GM18867 (cell line): Measurements from ENCODE around the gene LMX1A.

ENCODE experiments used
- ATAC-seq: cut with Tn5 transposase; IDR thresholded peaks from one replicate; pipeline ENCODE4 v1.9.1; 2021; ENCODE audit warnings: mild to moderate bottlenecking, moderate library complexity; ENCODE audit not compliant: unreplicated experiment

The LMX1A gene

GRCh38 chr1:165276314-165276713 is 80.2 kb downstream of the LMX1A start:
- no peak for ATAC-seq

- ATAC-seq: no peak
These were observed 91.2 kb downstream of the LMX1A start for GRCh38 chr1:165265196-165265838.

DNA sequence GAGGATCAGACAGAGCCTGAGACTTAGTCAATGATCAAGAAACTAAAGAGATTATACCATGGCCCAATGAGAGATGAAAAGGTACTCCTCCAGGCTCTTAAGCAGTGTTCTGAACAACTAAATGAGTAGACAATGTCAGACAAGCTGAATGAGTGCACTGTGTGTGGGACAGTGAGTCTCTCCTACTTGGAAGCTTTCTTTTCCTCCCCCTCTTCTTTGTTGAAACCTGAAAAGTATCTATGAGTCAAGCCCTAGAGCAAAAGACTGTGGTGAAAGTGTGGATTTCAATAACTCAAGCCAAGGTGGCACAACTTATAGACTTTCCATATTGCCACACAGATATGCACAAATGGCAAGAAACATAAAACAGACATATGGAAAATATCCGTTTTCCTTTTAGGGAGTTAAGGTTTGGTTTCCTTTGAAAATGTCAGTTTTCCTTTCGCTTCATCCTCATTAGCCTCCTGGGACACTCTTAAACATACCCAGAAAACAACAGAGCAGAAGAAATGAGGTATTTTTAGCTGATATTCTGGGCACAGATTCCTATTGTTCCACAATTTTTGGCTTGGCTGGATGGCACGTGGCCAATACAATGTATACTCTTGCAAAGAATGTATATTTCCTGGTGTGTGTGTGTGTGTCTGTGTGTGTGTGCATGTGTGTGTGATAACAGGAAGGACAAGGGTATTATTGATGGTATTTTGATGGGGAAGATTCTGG is 96.6 kb downstream of the LMX1A start:
- ATAC-seq: no peak

GRCh38 chr1:165259236-165259635 is 97.3 kb downstream of the LMX1A start:
- ATAC-seq: no peak

- peak; percentile 84 for ATAC-seq
These were observed 98.5 kb downstream of the LMX1A start for GRCh38 chr1:165257969-165258459.

DNA sequence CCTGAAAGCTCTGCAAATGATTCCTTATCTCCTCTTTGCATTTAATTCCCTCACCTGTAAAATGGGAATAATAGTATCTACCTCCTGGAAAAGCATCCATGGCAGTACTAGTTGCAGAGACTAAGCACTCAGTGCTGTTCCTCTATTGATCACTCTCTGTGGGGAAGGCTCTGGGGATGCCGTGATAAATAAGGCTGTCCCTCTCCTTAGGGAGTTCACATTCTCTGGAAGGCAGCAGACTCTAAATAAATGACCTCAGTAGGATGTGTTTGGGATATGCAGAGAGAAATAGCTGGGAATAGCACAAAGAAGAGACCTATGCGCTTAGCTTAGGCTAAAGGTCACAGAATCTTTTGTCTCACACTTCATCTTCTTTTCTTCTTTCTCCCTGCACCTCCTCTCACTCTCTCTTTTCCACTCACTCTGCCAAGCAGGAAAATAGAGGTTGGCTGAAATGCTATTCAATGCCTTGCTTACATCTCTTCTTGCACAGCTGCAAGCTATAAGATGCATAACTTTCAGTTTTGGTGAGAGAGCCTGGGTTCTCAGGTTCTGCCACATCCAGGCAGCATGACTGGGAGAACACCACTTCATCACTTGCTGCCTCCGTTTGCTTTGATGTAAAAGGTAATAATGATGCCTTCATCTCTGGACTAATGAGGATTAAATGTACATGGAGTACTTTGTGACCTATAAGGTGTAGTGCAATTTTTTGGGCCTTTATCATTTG is 101.5 kb downstream of the LMX1A start:
- ATAC-seq: no peak

DNA sequence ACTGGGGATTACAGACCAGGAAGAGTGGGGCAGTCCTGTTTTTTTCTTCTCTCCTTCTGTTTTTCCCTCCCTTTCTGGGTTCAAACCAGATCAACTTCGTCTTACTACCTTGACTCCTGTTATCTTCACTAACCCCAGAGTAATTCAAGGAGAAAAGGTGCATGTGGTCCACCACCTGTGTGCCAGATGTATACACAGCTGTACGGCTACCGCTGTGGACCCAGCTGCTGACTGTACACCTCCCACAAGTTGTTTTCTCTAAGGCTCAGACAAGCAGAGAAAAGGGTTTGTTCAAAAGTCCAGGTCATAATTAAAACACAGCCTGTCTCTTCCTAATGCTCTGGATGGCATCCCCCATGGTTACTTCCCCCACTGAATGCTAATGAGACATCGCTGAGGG is 102.1 kb downstream of the LMX1A start:
- no peak for ATAC-seq

GRCh38 chr1:165253818-165254254 is 102.7 kb downstream of the LMX1A start:
- no peak for ATAC-seq

GRCh38 chr1:165248969-165249571 is 107.4 kb downstream of the LMX1A start:
- ATAC-seq: no peak

DNA sequence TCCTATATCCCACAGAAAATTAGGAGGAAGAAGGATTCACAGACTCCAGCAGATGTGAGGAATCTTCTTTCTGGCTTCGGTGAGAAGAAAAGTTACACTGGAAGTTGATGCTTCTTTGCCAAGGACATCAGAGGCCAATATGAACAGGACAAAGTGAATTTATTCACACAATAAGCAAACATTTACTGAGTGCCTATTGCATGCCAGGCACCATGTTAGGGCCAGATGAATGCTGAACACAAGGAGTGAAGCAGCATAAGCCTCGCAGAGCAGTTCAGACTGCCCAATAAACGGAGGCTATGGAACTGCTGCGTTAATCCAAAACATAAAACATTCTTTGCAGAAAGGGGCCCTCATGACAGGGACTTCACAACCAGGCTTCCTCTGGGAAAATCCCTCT is 114.6 kb downstream of the LMX1A start:
- no peak for ATAC-seq

DNA sequence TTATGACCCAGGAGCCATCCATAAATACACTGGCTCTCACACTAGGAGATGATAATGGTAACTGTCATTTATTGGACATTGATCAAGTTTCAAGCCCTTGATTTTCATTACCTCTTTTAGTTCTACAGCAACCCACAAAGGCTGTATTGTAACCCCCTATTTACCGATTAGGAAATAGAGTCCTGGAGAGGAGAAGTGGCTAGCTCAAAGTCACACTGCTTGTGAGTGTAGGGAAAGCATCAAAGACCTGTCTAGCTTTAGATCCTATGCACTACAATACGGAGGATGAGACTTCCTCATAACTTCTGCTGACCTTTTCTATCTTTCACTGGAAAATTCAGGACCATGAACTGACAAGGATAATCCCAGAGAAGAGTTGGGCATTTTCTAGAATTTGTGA is 115.2 kb downstream of the LMX1A start:
- no peak for ATAC-seq

DNA sequence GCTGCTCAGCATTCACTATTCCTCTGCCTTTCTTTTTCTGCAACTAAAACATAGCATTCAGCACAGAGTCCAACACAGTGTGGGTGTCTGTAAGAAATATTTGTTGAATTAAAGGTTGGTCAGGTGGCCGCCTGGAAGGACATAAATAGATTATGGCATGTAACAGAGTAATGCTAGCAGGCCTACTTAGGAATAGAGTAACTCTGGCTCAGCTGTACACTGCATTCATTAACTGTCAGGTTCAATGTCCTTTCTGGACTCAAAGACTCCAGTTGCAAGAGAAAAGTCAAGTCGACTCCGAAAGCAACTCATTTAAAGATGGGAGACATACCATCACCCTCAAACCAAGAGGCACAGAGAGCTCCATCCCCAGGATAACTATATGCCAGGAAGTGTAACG is 116.0 kb downstream of the LMX1A start:
- no peak for ATAC-seq

- ATAC-seq: no peak
These were observed 116.6 kb downstream of the LMX1A start for GRCh38 chr1:165239873-165240272.

DNA sequence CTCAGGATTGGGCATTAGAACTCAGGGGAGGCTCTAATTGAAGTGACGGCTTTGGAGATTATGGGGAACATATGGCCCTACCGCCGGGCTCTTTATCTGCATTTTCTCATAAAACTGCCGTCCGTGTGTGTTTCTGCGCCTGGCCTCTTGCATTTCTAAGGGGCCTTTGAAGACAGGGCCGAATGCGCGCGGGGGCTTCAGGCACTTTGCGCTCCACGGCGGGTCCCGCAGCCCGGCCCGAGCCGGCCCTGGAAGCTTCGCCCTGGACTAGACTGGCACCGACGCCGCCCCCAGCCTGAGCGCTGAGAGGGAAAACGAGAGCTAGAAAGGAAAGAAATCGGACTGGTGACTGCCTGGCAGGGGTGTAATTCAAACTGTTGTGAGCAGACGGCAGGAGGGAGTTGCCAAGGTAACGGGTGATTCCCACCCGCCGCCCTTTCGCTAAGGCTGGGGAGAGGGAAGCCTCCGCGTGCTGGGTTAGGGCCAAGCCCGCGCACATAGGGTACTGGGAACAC is 120.7 kb downstream of the LMX1A start:
- no peak for ATAC-seq

DNA sequence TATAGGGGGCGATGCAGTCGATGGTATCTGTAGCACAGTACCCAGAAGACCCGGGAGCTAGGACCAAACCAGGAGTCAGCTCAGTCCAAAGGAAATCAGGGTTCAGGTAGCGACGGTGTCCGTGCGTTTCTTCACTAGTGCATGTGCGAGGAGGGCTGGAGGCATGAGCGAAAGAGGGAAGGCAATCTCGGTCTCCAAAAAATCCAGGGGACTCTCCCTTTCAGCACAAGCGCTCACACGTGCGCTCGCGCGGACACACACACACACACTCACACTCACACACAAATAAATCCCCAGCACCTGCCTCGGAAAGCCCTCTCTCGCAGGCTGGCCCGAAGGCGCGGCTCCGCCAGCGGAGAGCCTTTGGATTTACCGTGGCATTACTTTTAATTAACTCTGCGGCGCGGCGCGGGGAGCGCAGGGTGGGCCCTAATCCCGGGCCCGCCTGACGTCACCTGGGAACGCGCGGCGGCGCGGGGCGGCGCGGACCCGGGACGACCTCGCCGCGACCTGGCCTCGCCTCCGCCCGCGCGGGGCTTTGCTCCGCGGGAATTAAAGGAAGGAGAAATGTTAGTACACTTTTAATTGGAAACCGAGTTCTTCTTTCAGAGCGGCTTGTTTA is 121.2 kb downstream of the LMX1A start:
- no peak for ATAC-seq

GRCh38 chr1:165234149-165234548 is 122.4 kb downstream of the LMX1A start:
- no peak for ATAC-seq

DNA sequence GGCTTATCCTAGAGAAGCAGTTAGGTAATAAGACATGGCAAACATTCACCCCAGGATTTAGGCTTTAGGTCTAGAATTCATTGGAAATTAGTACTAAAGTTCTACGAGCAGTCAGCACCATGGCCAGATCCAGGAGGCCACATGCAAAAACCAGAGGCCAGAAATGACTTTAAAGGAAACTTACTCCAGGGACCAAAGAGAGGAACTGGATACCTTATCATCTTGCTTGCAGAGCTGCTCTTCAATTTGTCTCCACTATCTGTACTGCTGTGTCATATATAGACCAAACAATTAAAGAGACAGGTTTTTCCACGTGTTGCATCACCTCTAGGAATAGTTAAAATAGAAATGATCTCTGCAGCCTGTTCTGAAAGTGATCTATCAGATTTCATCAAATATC is 127.8 kb downstream of the LMX1A start:
- no peak for ATAC-seq

GRCh38 chr1:165228111-165228655 is 128.3 kb downstream of the LMX1A start:
- no peak for ATAC-seq

- ATAC-seq: no peak
These were observed 130.2 kb downstream of the LMX1A start for GRCh38 chr1:165226326-165226725.

DNA sequence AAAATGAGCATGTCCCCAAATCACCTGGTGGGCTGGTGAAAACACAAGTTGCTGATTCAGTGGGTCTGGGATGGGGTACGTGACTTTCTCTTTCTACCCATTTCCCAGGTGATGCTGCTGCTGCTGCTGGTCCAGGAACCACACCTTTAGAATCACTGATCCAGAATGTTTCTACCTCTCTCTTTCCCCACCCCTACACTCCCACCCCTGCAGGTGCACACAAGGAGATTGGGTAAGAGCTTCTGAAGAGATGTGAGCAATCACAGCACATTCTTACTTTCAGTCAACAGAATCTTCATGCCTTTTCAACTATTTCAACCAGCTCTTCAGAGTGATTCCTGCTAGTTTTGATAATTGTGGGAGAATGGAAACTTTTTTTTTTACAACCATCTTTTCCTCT is 130.9 kb downstream of the LMX1A start:
- ATAC-seq: no peak
